Hepatocyte (in vitro differentiated cells): ENCODE results near the gene ROBO1. TPM values are rescaled to one million over a fixed set of nuclear protein-coding genes. Genes with fewer than 3 reads are reported as not detected.

ENCODE experiments used
- DNase-seq: peaks from one replicate; pipeline ENCODE4 v3.0.0-alpha.2; 2016; ENCODE audit warnings: low spot score
- H2AFZ ChIP-seq: fragments of 200-600 bp; sonication (generic); 2 replicates; pipeline ENCODE4 v1.6.0; 2016; ENCODE audit warnings: antibody characterized with exemption, mild to moderate bottlenecking
- H3K27ac ChIP-seq: fragments of 200-600 bp; sonication (generic); 2 replicates; pipeline ENCODE4 v1.5.1; 2016; ENCODE audit warnings: mild to moderate bottlenecking
- H3K27me3 ChIP-seq: fragments of 200-600 bp; sonication (generic); 2 replicates; pipeline ENCODE4 v1.6.1; 2016
- H3K36me3 ChIP-seq: fragments of 200-600 bp; sonication (generic); replicated peaks from 2 replicates; pipeline ENCODE4 v1.5.1; 2016; ENCODE audit warnings: low read depth; ENCODE audit not compliant: insufficient read depth
- H3K4me1 ChIP-seq: fragments of 200-600 bp; sonication (generic); 2 replicates; pipeline ENCODE4 v1.5.1; 2016; ENCODE audit warnings: mild to moderate bottlenecking, moderate library complexity; ENCODE audit not compliant: insufficient read depth
- H3K4me2 ChIP-seq: fragments of 200-600 bp; sonication (generic); 2 replicates; pipeline ENCODE4 v1.6.0; 2016
- H3K4me3 ChIP-seq: fragments of 200-600 bp; sonication (generic); 2 replicates; pipeline ENCODE4 v1.5.1; 2016; ENCODE audit warnings: mild to moderate bottlenecking
- H3K79me2 ChIP-seq: fragments of 200-600 bp; sonication (generic); 2 replicates; pipeline ENCODE4 v1.6.0; 2017; ENCODE audit warnings: mild to moderate bottlenecking
- H3K9me2 ChIP-seq: fragments of 200-600 bp; sonication (generic); replicated peaks from 2 replicates; pipeline ENCODE4 v1.6.0; 2017; ENCODE audit warnings: mild to moderate bottlenecking; ENCODE audit not compliant: insufficient read depth
- H3K9me3 ChIP-seq: fragments of 200-600 bp; sonication (generic); 2 replicates; pipeline ENCODE4 v1.5.1; 2016; ENCODE audit warnings: low read depth, mild to moderate bottlenecking
- H4K20me1 ChIP-seq: fragments of 200-600 bp; sonication (generic); 2 replicates; pipeline ENCODE4 v1.6.0; 2016; ENCODE audit warnings: mild to moderate bottlenecking; ENCODE audit not compliant: insufficient read depth, poor library complexity, severe bottlenecking
- EZH2 ChIP-seq: fragments of 200-600 bp; sonication (generic); IDR thresholded peaks from 2 replicates; pipeline ENCODE4 v1.6.1; 2016; ENCODE audit warnings: antibody characterized with exemption, mild to moderate bottlenecking, borderline replicate concordance
- EZH2phosphoT487 ChIP-seq: fragments of 200-600 bp; sonication (generic); IDR thresholded peaks from one replicate; pipeline ENCODE4 v1.6.1; 2018; ENCODE audit warnings: antibody characterized with exemption, mild to moderate bottlenecking, low read depth, moderate library complexity; ENCODE audit not compliant: unreplicated experiment, severe bottlenecking
- WGBS: methylation state at CpG from one replicate; pipeline ENCODE4 v1.1.6; 2016; ENCODE audit warnings: low lambda C conversion rate; ENCODE audit errors: missing lambda C conversion rate; 5-methylcytosine and 5-hydroxymethylcytosine counted together
- polyA plus RNA-seq: library from polyadenylated mRNA; unstranded; fragments of >200 nt; fragmentation: Nextera tagmentation; extraction: Ambion mirVana; gene quantifications from 2 replicates; pipeline ENCODE4 v1.2.1, GENCODE V29; 2016
- total RNA-seq: library from RNA; depleted of rRNA; stranded (reverse); fragments of >200 nt; gene quantifications from 2 replicates; pipeline ENCODE4 v1.2.3, GENCODE V29; 2014
- TF ChIP-seq, protein P1 (sequence below): fragments of 200-600 bp; sonication (generic); IDR thresholded peaks from 2 replicates; pipeline ENCODE4 v1.5.1; 2016; ENCODE audit warnings: antibody characterized with exemption, mild to moderate bottlenecking; ENCODE audit not compliant: poor library complexity

The ROBO1 gene
- total and polyA plus RNA-seq, 2 experiments from 2014 or later = 13.6 to 44.3 TPM

GRCh38 chr3:78846718-78847117, 921.1 kb downstream of the ROBO1 start:
- Histone ChIP-seq H3K4me3 (no peak overlapping the region), H3K36me3 (no peaks in the 10 kb centered on the region), H4K20me1 (no peaks in the 10 kb centered on the region), H3K27ac (peak overlapping the region; percentile 22), H3K27me3 (no peaks in the 10 kb centered on the region), H3K79me2 (peaks cover 7% of the 10 kb centered on the region), H2AFZ (no peak overlapping the region), H3K9me2 (no peaks in the 10 kb centered on the region), H3K9me3 (no peaks in the 10 kb centered on the region), H3K4me2 (no peak overlapping the region), H3K4me1 (peaks cover 27% of the 10 kb centered on the region)
- DNase-seq = peak; percentile 17
- 46% methylated on average over 3 of the region's 3 CpGs for WGBS
- TF ChIP-seq, protein P1, sequence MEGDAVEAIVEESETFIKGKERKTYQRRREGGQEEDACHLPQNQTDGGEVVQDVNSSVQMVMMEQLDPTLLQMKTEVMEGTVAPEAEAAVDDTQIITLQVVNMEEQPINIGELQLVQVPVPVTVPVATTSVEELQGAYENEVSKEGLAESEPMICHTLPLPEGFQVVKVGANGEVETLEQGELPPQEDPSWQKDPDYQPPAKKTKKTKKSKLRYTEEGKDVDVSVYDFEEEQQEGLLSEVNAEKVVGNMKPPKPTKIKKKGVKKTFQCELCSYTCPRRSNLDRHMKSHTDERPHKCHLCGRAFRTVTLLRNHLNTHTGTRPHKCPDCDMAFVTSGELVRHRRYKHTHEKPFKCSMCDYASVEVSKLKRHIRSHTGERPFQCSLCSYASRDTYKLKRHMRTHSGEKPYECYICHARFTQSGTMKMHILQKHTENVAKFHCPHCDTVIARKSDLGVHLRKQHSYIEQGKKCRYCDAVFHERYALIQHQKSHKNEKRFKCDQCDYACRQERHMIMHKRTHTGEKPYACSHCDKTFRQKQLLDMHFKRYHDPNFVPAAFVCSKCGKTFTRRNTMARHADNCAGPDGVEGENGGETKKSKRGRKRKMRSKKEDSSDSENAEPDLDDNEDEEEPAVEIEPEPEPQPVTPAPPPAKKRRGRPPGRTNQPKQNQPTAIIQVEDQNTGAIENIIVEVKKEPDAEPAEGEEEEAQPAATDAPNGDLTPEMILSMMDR = no peak

- no peak overlapping the region for H2AFZ ChIP-seq
- H3K36me3 ChIP-seq = no peaks in the 10 kb centered on the region
- peaks cover 27% of the 10 kb centered on the region for H3K4me1 ChIP-seq
- no peak overlapping the region for H3K27ac ChIP-seq
- H3K9me3 ChIP-seq = no peaks in the 10 kb centered on the region
- peaks cover 2% of the 10 kb centered on the region for H3K79me2 ChIP-seq
- no peaks in the 10 kb centered on the region for H4K20me1 ChIP-seq
- no peaks in the 10 kb centered on the region for H3K27me3 ChIP-seq
- WGBS = 27% methylated on average over 3 of the region's 3 CpGs
- no peaks in the 10 kb centered on the region for H3K9me2 ChIP-seq
- H3K4me2 ChIP-seq = no peak overlapping the region
- no peak for DNase-seq
- no peak overlapping the region for H3K4me3 ChIP-seq
- no peak for TF ChIP-seq EZH2
- TF ChIP-seq, protein P1 = no peak
- peak; percentile 88 for TF ChIP-seq EZH2phosphoT487
Measured at GRCh38 chr3:78845605-78846004, 922.2 kb downstream of the ROBO1 start.

DNA sequence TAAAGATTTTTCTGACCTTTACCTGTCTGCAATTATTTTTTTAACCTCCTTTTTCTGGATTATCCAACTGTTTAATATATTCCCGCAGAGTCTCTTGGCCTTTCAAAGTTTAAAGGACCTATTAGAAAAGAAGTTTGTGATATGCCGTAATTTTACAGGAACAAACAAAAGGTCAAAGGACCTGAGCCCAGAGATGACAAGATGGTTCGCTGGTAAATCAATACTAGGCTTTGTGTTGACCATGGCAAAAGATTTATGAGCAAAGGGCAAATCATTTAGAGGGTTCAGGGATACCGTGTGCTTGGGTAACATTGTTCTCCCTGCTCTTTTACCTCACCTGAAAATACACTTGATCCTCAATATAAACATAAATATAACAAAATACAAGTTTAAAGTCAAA, 923.5 kb downstream of the ROBO1 start:
- Histone ChIP-seq H4K20me1 (no peaks in the 10 kb centered on the region), H3K36me3 (no peaks in the 10 kb centered on the region), H3K27ac (peak overlapping the region; percentile 14), H3K4me1 (peaks cover 27% of the 10 kb centered on the region), H3K27me3 (no peaks in the 10 kb centered on the region), H3K4me3 (no peak overlapping the region), H3K9me3 (no peaks in the 10 kb centered on the region), H3K79me2 (no peaks in the 10 kb centered on the region), H2AFZ (no peak overlapping the region), H3K4me2 (no peak overlapping the region), H3K9me2 (no peaks in the 10 kb centered on the region)
- TF ChIP-seq EZH2phosphoT487 (no peak), EZH2 (no peak)
- TF ChIP-seq, protein P1 = no peak
- no peak for DNase-seq
- 77% methylated on average over 4 of the region's 4 CpGs for WGBS

DNA sequence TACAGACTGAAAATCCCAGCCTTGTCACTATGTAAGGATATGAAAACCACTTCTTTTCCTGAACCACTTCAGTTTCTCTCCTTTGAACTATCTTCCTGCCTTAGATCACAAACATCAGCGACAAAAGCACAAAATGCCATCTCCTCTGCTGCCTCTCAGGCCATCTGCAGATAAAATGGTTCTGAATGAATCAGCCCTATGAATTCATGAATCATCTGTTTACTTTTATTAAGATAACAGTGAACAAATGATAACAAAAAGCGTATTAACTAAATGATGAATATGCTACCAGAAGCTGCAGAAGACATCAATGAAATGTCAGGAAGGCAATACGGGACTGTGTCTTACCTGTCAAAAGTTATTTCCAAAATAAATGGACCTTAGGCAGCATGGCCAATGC, 928.1 kb downstream of the ROBO1 start:
- no peaks in the 10 kb centered on the region for H3K27me3 ChIP-seq
- no peaks in the 10 kb centered on the region for H4K20me1 ChIP-seq
- no peak overlapping the region for H3K27ac ChIP-seq
- 29% methylated on average over 3 of the region's 3 CpGs for WGBS
- no peak overlapping the region for H2AFZ ChIP-seq
- H3K4me3 ChIP-seq = no peak overlapping the region
- H3K79me2 ChIP-seq = peaks cover 12% of the 10 kb centered on the region
- no peak overlapping the region for H3K4me2 ChIP-seq
- TF ChIP-seq, protein P1 = no peak
- H3K36me3 ChIP-seq = no peaks in the 10 kb centered on the region
- H3K9me3 ChIP-seq = no peaks in the 10 kb centered on the region
- no peak for DNase-seq
- H3K9me2 ChIP-seq = no peaks in the 10 kb centered on the region
- no peaks in the 10 kb centered on the region for H3K4me1 ChIP-seq
